Measurements from ENCODE around the gene NAALADL2. TPM values are rescaled to one million over a fixed set of nuclear protein-coding genes. Genes with fewer than 3 reads are reported as not detected.

NAALADL2 gene
- total RNA-seq, 3 donors from 2014 or later, result 18.4 to 43.9 (median 20.8) TPM

- Histone ChIP-seq H3K9me3 (no peaks in the 10 kb centered on the region), H3K4me3 (no peak overlapping the region), H3K4me1 (ENCODE audit: low read depth) (no peaks in the 10 kb centered on the region), H3K36me3 (ENCODE audit: low read depth) (no peaks in the 10 kb centered on the region)
- DNase-seq (no peak), ATAC-seq (no peak)
- no peak for TF ChIP-seq CTCF (IDR thresholded peaks at IDR 0.05)
- intact Hi-C loops (cut with DNase I, micrococcal nuclease), result no loop called here
Measured at GRCh38 chr3:175211466-175211865, 352.3 kb downstream of the NAALADL2 start.

- intact Hi-C loops (cut with DNase I, micrococcal nuclease), result no loop called here
- H3K9me3 ChIP-seq, result no peaks in the 10 kb centered on the region
- no peaks in the 10 kb centered on the region for H3K4me1 ChIP-seq (ENCODE audit: low read depth)
- no peak for TF ChIP-seq CTCF (IDR thresholded peaks at IDR 0.05)
- DNase-seq (no peak), ATAC-seq (no peak)
- no peak overlapping the region for H3K4me3 ChIP-seq
- no peaks in the 10 kb centered on the region for H3K36me3 ChIP-seq (ENCODE audit: low read depth)
Measured at GRCh38 chr3:175212896-175213295, 353.8 kb downstream of the NAALADL2 start.

- intact Hi-C loops (cut with DNase I, micrococcal nuclease), result no loop called here
- no peak for TF ChIP-seq CTCF (IDR thresholded peaks at IDR 0.05)
- Histone ChIP-seq H3K4me1 (ENCODE audit: low read depth) (no peaks in the 10 kb centered on the region), H3K36me3 (ENCODE audit: low read depth) (no peaks in the 10 kb centered on the region), H3K9me3 (no peaks in the 10 kb centered on the region), H3K4me3 (no peak overlapping the region)
- DNase-seq (no peak), ATAC-seq (no peak)
Measured at GRCh38 chr3:175214216-175214615, 355.1 kb downstream of the NAALADL2 start.

GRCh38 chr3:175215833-175216232 lies 356.7 kb downstream of the NAALADL2 start:
- Histone ChIP-seq H3K9me3 (no peaks in the 10 kb centered on the region), H3K36me3 (ENCODE audit: low read depth) (no peaks in the 10 kb centered on the region), H3K4me3 (no peak overlapping the region), H3K4me1 (ENCODE audit: low read depth) (no peaks in the 10 kb centered on the region)
- intact Hi-C loops (cut with DNase I, micrococcal nuclease), result no loop called here
- no peak for TF ChIP-seq CTCF (IDR thresholded peaks at IDR 0.05)
- ATAC-seq (no peak), DNase-seq (no peak)

GRCh38 chr3:175222356-175222755 lies 363.2 kb downstream of the NAALADL2 start:
- no peak overlapping the region for H3K4me3 ChIP-seq
- H3K36me3 ChIP-seq (ENCODE audit: low read depth), result no peaks in the 10 kb centered on the region
- TF ChIP-seq CTCF (IDR thresholded peaks at IDR 0.05), result no peak
- no peak for DNase-seq
- no peaks in the 10 kb centered on the region for H3K9me3 ChIP-seq
- H3K4me1 ChIP-seq (ENCODE audit: low read depth), result no peaks in the 10 kb centered on the region
- no peak for ATAC-seq
- intact Hi-C loops (cut with DNase I, micrococcal nuclease), result no loop called here

GRCh38 chr3:175224051-175224450 lies 364.9 kb downstream of the NAALADL2 start:
- Histone ChIP-seq H3K9me3 (no peaks in the 10 kb centered on the region), H3K4me1 (ENCODE audit: low read depth) (no peaks in the 10 kb centered on the region), H3K4me3 (no peak overlapping the region), H3K36me3 (ENCODE audit: low read depth) (no peaks in the 10 kb centered on the region)
- DNase-seq (no peak), ATAC-seq (no peak)
- intact Hi-C loops (cut with DNase I, micrococcal nuclease), result no loop called here
- no peak for TF ChIP-seq CTCF (IDR thresholded peaks at IDR 0.05)

All from mucosa of descending colon (tissue), 3 donors.